ENCODE results near the gene ZNF891.
A peak's percentile ranks its signal among the peaks of the same experiment; 100 is the strongest.

Gene ZNF891

DNA sequence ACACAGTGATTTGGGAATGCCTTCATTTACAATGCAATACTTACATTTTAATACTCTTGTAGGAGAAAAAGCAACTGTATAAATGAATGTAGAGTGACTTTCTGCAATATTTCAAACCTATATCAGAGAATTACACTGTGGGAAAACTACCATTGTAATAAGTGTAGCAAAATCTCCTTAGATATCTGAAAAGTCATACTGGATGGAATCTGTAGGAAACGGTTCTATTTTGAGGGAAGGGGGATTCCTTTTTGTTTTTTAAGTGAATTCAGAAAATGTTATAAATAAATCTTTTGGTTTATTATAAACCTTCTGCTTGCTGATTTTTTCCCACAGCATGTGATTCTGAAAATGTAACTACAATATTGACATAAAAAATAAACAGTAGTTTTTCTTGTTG lies 23.0 kb downstream of the ZNF891 start:
- ChIA-PET CTCF (no interaction called here), POLR2A (no interaction called here)
- H3K4me3 ChIP-seq (ENCODE audit: low read depth, low read length), result no peak overlapping the region
- TF ChIP-seq, protein P1, sequence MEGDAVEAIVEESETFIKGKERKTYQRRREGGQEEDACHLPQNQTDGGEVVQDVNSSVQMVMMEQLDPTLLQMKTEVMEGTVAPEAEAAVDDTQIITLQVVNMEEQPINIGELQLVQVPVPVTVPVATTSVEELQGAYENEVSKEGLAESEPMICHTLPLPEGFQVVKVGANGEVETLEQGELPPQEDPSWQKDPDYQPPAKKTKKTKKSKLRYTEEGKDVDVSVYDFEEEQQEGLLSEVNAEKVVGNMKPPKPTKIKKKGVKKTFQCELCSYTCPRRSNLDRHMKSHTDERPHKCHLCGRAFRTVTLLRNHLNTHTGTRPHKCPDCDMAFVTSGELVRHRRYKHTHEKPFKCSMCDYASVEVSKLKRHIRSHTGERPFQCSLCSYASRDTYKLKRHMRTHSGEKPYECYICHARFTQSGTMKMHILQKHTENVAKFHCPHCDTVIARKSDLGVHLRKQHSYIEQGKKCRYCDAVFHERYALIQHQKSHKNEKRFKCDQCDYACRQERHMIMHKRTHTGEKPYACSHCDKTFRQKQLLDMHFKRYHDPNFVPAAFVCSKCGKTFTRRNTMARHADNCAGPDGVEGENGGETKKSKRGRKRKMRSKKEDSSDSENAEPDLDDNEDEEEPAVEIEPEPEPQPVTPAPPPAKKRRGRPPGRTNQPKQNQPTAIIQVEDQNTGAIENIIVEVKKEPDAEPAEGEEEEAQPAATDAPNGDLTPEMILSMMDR (IDR thresholded peaks at IDR 0.05; ENCODE audit: insufficient read depth, low read length, missing control alignments), result no peak
- DNase-seq (ENCODE audit: low read depth, low spot score), result no peak

DNA sequence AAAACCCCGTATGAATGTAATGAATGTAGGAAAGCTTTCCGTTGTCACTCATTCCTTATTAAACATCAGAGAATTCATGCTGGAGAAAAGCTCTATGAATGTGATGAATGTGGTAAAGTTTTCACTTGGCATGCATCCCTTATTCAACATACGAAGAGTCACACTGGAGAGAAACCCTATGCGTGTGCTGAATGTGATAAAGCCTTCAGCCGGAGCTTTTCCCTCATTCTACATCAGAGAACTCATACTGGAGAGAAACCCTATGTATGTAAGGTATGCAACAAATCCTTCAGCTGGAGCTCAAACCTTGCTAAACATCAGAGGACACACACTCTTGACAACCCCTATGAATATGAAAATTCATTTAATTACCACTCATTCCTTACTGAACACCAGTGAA lies 23.8 kb downstream of the ZNF891 start:
- CTCF ChIA-PET, result no interaction called here
- DNase-seq (ENCODE audit: low read depth, low spot score), result no peak
- TF ChIP-seq, protein P1 (IDR thresholded peaks at IDR 0.05; ENCODE audit: insufficient read depth, low read length, missing control alignments), result no peak
- POLR2A ChIA-PET, result no interaction called here
- H3K4me3 ChIP-seq (ENCODE audit: low read depth, low read length), result no peak overlapping the region

DNA sequence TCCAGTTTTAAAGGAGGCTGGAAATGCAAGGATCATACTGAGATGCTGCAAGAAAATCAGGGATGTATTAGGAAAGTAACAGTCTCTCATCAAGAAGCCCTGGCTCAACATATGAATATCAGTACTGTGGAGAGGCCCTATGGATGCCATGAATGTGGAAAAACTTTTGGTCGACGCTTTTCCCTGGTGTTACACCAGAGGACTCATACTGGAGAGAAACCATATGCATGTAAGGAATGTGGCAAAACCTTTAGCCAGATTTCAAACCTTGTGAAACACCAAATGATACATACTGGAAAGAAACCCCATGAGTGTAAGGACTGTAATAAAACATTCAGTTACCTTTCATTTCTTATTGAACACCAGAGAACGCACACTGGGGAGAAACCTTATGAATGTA lies 24.5 kb downstream of the ZNF891 start:
- CTCF ChIA-PET, result no interaction called here

DNA sequence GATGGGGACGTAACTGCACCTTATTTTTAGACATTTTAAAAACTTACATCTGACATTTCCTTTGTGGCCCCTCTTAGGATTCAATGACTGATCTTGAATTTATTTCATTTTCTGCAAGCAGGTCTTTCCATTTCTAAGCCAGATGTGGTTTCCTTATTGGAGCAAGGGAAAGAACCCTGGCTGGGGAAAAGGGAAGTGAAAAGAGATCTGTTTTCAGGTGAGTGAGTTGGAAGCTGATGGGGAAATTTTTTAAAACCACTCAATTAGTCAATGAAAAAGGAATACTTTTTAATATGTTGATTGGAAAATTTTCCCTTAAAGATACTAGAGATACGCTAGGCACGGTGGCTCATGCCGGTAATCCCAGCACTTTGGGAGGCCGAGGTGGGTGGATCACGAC lies 46.7 kb downstream of the ZNF891 start:
- POLR2A ChIA-PET, result no interaction called here
- no peak overlapping the region for H3K4me3 ChIP-seq (ENCODE audit: low read depth, low read length)
- TF ChIP-seq, protein P1 (IDR thresholded peaks at IDR 0.05; ENCODE audit: insufficient read depth, low read length, missing control alignments), result no peak
- CTCF ChIA-PET, result no interaction called here
- no peak for DNase-seq (ENCODE audit: low read depth, low spot score)

More for the DNA sequence above, 24.5 kb downstream of the ZNF891 start:
- no peak overlapping the region for H3K4me3 ChIP-seq (ENCODE audit: low read depth, low read length)
- TF ChIP-seq, protein P1 (IDR thresholded peaks at IDR 0.05; ENCODE audit: insufficient read depth, low read length, missing control alignments), result no peak
- POLR2A ChIA-PET, result no interaction called here
- no peak for DNase-seq (ENCODE audit: low read depth, low spot score)

DNA sequence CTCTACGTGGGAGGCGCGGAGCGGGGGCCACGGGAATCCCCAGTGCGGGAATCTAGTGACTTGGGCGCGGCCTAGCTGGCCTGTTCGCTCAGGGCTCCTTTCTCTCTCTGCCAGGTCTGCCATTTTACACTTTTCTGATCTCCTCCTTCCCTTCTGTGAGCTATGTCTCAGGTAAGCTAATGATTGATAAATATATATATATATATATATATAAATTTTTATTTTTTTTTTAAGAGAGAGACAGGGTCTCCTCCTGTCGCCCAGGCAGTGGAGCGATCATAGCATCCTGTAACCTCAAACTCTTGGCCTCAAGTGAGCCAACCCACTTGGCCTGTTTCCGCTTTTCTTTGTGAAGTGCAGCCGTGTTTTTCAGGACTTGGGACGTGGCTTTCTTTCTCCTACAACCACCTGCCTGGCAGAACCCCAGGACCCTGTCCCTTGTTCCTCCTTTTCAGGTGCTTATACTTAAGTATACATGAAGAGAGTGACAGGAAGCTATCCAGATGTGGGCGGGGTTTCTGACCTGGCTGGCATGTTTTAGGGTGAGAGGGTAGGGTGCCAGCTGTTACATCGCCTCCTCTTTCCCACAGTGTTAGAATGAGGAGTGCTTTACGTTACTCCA lies 48.8 kb downstream of the ZNF891 start:
- POLR2A ChIA-PET, result no interaction called here
- CTCF ChIA-PET, result interaction anchor here (2.2 kb wide), 1 partner anchor 100 kb away, joined by 5 read pairs; the partner anchor contains the start of gene ZNF268
- TF ChIP-seq, protein P1 (IDR thresholded peaks at IDR 0.05; ENCODE audit: insufficient read depth, low read length, missing control alignments), result no peak
- DNase-seq (ENCODE audit: low read depth, low spot score), result peak; percentile 0
- peak overlapping the region; percentile 91 for H3K4me3 ChIP-seq (ENCODE audit: low read depth, low read length)

DNA sequence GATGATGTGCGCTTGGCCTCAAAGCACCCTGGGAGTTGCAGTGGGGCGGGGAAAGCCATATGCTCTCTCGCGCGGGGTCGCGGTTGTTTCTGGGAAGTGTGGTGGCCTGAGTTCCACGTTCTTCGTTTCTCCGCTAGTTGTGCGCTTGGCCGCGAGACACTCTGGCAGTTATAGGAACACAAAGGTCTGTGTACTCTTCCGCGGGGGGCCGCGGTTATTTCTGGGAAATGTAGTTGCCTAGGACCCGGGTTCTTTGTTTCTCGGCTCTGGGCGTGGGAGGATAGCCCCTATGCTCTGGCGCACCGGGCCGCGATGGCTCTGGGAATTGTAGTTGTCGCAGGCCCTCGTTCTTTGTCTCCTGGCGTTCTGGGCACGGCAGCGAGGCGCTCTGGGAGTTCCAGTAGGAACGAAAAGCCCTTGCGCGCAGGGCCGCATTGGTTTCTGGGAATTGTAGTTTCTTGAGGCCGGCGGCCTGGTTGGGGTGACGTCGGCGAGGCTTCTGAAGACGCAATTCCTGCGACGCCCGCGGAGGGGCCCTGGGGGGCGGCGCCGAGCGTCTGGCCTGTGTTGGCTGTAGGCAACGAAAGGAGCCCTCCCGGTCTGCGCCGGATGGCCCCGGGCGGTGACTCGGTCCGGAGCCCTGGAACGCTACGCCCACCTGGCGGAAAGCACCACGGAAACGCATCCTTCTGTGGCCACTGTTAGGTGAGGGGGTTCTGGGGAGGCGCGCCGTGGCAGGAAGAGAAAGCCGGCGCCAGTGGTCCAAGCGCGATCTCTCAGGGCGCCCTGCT lies 49.5 kb downstream of the ZNF891 start, which contains the start of gene ZNF140:
ZNF140 (plus strand) TSS at position 556 of the 791 bp plus-strand sequence. CDS start 398 bp downstream, outside the sequence.
- CTCF ChIA-PET, result interaction anchor here (1.1 to 2.2 kb wide), 2 partner anchors 94 to 101 kb away, joined by 4 to 5 read pairs; partner anchors contain the start of genes ZNF26 and ZNF268
- TF ChIP-seq, protein P1 (IDR thresholded peaks at IDR 0.05; ENCODE audit: insufficient read depth, low read length, missing control alignments), result peak; percentile 21

More for the DNA sequence above, 49.5 kb downstream of the ZNF891 start, which contains the start of gene ZNF140:
- DNase-seq (ENCODE audit: low read depth, low spot score), result peak; percentile 85
- POLR2A ChIA-PET, result interaction anchor here (0.6 to 1.1 kb wide), 6 partner anchors 12 to 193 kb away, joined by 3 to 4 read pairs (median 4); partner anchors contain the start of genes CHFR, ZNF10 and ZNF891
- H3K4me3 ChIP-seq (ENCODE audit: low read depth, low read length), result peak within 1 kb of the TSS; percentile 91

Measured in AG04449 (cell line).